ENCODE data around the gene TTC29.

DNA sequence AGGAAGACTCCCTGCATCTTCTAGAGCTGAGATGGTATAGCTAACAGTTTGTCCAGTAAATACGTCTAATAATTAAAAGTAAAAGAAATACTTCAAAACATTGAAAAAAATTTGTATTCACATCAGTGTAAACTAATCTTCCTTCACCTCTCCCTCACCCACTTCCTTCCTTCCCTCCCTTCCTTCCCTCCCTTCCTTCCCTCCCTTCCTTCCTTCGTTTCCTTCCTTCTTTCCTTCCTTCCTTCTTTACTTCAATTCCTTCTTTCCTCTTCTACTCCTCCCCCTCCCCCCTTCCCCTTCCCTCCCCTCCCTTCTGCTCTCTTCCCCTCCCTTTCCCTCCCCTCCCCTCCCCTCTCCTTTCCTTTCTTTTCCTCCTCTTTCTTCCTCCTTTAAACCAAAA is 203.2 kb downstream of the TTC29 start:
- TF ChIP-seq SREBF2 (IDR thresholded peaks at IDR 0.05) (no peak), SMC3 (IDR thresholded peaks at IDR 0.05) (no peak), CEBPB (IDR thresholded peaks at IDR 0.05) (no peak), BHLHE40 (IDR thresholded peaks at IDR 0.05; ENCODE audit: low read depth, low read length) (no peak), POLR2A (IDR thresholded peaks at IDR 0.05; ENCODE audit: low read length) (no peak), RARB (CRISPR knock-in tag; IDR thresholded peaks at IDR 0.05) (no peak)
- TF ChIP-seq, protein P1, sequence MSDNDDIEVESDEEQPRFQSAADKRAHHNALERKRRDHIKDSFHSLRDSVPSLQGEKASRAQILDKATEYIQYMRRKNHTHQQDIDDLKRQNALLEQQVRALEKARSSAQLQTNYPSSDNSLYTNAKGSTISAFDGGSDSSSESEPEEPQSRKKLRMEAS (IDR thresholded peaks at IDR 0.05), result no peak
- TF ChIP-seq, protein P2, sequence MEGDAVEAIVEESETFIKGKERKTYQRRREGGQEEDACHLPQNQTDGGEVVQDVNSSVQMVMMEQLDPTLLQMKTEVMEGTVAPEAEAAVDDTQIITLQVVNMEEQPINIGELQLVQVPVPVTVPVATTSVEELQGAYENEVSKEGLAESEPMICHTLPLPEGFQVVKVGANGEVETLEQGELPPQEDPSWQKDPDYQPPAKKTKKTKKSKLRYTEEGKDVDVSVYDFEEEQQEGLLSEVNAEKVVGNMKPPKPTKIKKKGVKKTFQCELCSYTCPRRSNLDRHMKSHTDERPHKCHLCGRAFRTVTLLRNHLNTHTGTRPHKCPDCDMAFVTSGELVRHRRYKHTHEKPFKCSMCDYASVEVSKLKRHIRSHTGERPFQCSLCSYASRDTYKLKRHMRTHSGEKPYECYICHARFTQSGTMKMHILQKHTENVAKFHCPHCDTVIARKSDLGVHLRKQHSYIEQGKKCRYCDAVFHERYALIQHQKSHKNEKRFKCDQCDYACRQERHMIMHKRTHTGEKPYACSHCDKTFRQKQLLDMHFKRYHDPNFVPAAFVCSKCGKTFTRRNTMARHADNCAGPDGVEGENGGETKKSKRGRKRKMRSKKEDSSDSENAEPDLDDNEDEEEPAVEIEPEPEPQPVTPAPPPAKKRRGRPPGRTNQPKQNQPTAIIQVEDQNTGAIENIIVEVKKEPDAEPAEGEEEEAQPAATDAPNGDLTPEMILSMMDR (IDR thresholded peaks at IDR 0.05), result no peak
- TF ChIP-seq, protein P3, sequence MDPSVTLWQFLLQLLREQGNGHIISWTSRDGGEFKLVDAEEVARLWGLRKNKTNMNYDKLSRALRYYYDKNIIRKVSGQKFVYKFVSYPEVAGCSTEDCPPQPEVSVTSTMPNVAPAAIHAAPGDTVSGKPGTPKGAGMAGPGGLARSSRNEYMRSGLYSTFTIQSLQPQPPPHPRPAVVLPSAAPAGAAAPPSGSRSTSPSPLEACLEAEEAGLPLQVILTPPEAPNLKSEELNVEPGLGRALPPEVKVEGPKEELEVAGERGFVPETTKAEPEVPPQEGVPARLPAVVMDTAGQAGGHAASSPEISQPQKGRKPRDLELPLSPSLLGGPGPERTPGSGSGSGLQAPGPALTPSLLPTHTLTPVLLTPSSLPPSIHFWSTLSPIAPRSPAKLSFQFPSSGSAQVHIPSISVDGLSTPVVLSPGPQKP (IDR thresholded peaks at IDR 0.05; ENCODE audit: low read depth, low read length), result no peak
